Right ventricle myocardium superior (tissue), 1 donor: ENCODE measurements around the gene CACNA1D. TPM values are rescaled to one million over a fixed set of nuclear protein-coding genes. Genes with fewer than 3 reads are reported as not detected.
"Not testable (repeated sequence)": the region's sequence is repeated elsewhere in the genome, so short reads cannot be mapped to it uniquely, and the experiment has no call there.

ENCODE experiments used
- ATAC-seq: fragments of 200-7000 bp; cut with Tn5 transposase; one replicate; pipeline ENCODE4 v1.9.1; 2020; ENCODE audit warnings: mild to moderate bottlenecking; ENCODE audit not compliant: poor library complexity
- DNase-seq: peaks from one replicate; pipeline ENCODE4 v3.0.0-alpha.2; 2020
- intact Hi-C: fragments of 100-400 bp; cut with DNase I; formaldehyde crosslinking; loops from one replicate; pipeline ENCODE4 v1.11.2; 2022
- long read RNA-seq: library from polyadenylated mRNA; unstranded; transcript quantifications from one replicate; pipeline ENCODE4 v2.0.0, GENCODE V29; 2021
- total RNA-seq: library from RNA; stranded (reverse); fragmentation: NEBNext Ultra II Directional; extraction: Animal tissue kit (Norgen Biotek cat#: 25700); gene quantifications from one replicate; pipeline ENCODE4 v1.2.1, GENCODE V29; 2021
- donor health status: DM: no; HTN: yes; CAD: no; lungs with severe emphysema.

CACNA1D gene
- total RNA-seq = 0.78 TPM
- long read RNA-seq, partial matches to known transcripts = 1 of 1 reads
- long read RNA-seq, other reads (novel, unspliced or antisense) = 0 of 1 reads

DNA sequence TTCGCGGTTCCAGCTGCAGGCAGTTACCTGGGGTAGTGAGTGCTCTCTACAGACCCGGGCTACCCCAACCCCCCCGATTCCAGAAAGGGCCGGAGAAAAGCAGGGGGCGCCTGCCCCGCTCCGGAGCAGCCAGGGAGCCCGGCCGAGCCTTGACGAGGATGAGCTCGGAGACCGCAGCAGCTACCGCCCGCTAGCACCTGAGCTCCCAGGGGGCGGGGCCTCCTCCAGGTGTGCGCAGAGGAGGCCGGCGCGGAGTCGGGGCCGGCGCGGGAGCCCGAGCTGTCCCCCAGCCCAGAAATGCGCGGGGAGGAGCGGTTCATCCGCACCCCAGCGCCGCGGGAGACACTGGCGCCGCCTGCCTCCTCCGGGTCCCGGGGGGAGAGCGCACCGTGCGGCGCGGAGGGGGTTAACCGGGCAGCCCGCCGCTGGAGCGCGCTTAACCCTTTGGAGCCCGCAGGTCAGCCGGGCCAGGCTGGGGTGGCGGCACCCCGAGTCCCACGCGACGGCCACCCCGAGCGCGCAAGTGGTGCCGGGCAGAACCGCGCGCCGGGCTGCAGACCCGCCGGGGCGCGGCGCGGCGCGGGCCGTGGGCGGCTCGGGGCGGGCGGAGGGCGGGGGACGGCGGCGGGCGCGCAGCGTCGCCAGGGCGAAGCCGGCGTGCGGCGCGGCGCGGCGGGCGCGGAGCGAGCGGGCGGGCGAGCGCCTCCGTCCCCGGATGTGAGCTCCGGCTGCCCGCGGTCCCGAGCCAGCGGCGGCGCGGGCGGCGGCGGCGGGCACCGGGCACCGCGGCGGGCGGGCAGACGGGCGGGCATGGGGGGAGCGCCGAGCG, at the start of gene CACNA1D:
Gene CACNA1D, plus strand, starts transcription at position 649 of the 829 bp plus-strand sequence. CDS start 556 bp downstream, outside the sequence.
- ATAC-seq = peak; percentile 31

DNA sequence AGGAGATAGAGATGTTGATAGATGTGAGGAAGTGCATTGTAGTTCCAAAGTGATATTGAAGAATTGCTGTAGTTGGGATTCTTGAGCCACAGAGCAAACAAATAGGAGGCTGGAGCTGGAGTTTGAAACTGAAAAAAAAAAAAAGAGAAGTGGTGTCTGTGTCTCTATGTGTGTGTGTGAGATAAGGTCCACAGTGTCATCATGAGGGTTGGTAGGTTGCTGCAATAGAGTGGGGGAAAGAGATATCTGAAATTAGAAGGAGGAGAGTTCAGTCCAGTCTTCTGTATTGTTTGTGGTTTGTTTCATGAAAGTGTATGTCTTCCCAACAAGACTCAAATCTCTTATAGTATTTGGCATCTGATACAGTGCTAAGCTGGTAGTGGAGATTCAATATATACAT, 37.3 kb upstream of the CACNA1D start:
- ATAC-seq = no peak
- no peak for DNase-seq
- intact Hi-C loops = no loop called here

More for the DNA sequence above, at the start of gene CACNA1D:
- intact Hi-C loops = no loop called here
- no peak for DNase-seq

DNA sequence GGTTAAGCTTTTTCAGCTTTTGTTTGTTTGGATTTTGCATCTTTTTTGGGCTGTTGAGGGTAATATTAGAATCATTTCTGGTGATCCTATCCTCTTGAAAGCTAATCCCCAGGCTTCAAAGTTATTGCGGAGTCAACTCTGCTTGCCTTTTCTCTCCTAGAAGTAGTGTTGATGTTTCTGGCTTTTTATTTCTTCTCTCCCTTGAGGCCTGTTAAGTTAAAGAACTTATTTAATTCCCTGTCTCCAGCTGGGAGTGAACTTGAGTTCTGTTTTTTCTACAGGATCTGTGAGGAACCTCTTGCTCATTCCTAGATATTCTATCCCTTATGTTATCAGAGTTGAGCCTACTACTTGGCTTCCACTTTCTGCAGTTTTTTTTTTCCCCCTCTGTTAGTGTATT, 34.1 kb upstream of the CACNA1D start:
- intact Hi-C loops = no loop called here
- DNase-seq = no peak
- no peak for ATAC-seq

- ATAC-seq = no peak
- intact Hi-C loops = no loop called here
- DNase-seq = peak; percentile 40
Measured at GRCh38 chr3:53464424-53464823, 30.0 kb upstream of the CACNA1D start.

DNA sequence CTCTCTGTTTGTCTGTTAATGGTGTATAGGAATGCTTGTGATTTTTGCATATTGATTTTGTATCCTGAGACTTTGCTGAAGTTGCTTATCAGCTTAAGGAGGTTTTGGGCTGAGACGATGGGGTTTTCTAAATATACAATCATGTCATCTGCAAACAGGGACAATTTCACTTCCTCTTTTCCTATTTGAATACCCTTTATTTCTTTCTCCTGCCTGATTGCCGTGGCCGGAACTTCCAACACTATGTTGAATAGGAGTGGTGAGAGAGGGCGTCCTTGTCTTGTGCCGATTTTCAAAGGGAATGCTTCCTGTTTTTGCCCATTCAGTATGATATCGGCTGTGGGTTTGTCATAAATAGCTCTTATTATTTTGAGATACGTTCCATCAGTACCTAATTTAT, 24.7 kb upstream of the CACNA1D start:
- DNase-seq, ATAC-seq, intact Hi-C loops: not testable (repeated sequence)

- ATAC-seq = no peak
- DNase-seq = no peak
- intact Hi-C loops = no loop called here
Measured at GRCh38 chr3:53473422-53473821, 21.0 kb upstream of the CACNA1D start.

DNA sequence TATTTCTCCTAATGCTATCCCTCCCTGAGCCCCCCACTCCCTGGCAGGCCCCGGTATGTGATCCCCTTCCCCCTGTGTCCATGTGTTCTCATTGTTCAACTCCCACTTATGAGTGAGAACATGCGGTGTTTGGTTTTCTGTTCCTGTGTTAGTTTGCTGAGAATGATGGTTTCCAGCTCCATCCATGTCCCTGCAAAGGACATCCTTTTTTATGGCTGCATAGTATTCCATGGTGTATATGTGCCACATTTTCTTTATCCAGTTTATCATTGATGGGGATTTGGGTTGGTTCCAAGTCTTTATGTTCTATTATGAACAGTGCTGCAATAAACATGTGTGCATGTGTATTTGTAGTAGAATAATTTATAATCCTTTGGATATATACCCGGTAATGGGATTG, 18.0 kb upstream of the CACNA1D start:
- DNase-seq, ATAC-seq, intact Hi-C loops: not testable (repeated sequence)

- ATAC-seq, DNase-seq, intact Hi-C loops: not testable (repeated sequence)
Measured at GRCh38 chr3:53477689-53478088, 16.7 kb upstream of the CACNA1D start.

- no peak for ATAC-seq
- intact Hi-C loops = no loop called here
- DNase-seq = no peak
Measured at GRCh38 chr3:53478166-53478830, 16.1 kb upstream of the CACNA1D start.

DNA sequence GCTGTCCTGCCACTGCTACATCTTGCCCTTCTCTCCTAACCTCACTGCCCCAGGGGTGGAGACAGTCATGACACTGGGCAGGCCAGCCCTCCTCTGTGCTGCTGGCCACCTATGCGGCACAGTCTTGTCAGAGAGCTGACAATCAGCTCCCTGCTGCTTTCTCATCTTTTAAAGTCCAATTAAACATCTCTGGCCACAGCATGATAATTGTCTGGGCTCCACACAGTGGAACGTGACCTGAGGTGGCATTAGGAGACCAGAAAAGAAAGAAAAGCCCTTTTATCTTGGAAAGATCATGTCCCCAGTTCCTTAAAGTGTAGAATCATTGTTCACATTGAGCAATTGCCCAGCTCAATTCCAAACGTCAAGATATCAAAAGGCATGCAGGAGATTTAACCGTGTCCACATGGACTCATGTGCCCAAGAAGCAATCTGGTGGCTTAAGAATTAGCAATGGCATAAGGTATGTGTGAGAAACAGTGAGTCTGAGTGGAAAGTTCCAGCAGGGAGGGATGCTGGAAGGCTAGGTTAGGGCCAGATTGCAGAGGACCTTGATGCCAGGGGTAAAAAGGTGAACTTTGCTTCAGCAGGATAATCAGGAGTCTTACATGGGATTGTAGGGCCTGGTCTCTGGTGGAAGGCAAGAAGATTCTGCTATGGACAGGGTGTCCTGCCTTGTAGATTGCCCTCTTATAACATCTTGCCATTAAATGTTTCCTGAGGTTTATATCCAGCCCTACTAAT, 15.3 kb upstream of the CACNA1D start:
- ATAC-seq (no peak), DNase-seq (no peak)
- intact Hi-C loops = no loop called here

- ATAC-seq (no peak), DNase-seq (no peak)
- intact Hi-C loops = no loop called here
Measured at GRCh38 chr3:53482227-53482626, 12.2 kb upstream of the CACNA1D start.

GRCh38 chr3:53483821-53484220, 10.6 kb upstream of the CACNA1D start:
- ATAC-seq (no peak), DNase-seq (no peak)
- intact Hi-C loops = no loop called here

DNA sequence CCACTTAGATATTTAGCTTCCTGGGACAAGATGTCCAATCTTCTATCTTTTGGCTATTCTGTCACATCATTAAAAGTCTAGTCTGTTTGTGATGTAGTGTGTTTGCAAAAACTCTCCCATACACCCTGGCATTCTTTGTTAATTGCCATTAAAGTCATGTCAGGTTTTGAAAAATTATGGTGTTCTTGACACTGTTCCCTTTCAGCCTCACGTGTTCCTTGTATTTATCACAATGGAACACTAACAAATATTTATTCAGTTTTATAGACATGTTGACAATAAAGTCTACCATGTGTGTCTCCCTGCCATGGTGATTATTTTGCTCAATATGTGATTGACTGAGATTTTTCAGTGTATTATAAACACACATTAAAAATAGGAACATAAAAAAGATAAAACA, 9.4 kb upstream of the CACNA1D start:
- intact Hi-C loops = no loop called here
- DNase-seq (no peak), ATAC-seq (no peak)

GRCh38 chr3:53485675-53486403, 8.6 kb upstream of the CACNA1D start:
- ATAC-seq (no peak), DNase-seq (no peak)
- intact Hi-C loops = no loop called here

DNA sequence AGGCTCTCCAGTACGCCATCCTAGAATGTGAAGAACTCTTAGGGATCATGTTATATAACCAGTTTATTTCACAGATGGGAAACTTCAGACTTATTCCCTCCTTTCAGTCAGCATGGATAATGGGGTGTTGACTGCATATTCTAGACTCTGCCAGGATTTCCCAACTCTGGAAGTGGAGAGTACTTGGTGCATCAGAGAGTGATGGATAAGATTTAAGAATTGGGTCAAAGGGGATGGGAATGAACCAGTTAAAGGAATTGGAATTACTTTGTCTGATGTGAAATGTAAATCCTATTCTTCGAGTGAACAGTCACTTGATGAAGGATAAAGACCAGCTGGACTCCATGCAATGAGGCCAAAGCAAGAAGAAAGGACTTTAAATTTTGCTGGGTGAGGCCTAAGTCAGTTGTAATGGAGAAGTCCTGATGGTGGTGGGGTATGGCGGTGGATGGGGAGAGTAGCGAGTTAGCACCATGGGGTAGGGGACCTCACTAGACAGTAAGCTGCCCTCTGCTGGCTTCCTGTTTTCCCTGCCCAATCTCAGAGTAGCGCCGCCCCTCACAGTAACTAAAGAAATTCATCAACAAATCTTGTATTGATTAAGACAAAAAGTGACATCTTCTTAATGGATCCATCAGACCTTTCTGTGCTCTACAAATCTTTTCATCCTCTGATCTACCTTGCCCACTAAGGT, 7.3 kb upstream of the CACNA1D start:
- DNase-seq (no peak), ATAC-seq (no peak)
- intact Hi-C loops = no loop called here

DNA sequence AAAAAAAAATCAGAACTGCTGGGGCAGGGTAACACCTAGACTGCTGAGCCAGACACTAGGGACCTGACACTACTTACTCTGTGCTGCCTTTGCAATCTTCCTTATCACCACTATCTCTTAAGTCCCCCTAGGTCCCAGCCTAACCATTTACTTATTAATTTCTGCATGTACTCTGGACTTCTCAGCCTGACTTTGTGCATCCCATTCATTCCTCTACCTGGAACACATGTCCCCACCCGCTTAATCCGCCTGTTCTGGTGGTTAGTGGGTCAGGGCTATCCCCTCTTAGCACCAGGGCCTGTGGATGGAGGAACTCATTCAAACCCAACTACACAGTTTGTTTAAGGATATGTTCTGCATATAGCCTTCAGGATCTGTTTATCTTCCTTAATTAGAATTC, 5.0 kb upstream of the CACNA1D start:
- no peak for DNase-seq

DNA sequence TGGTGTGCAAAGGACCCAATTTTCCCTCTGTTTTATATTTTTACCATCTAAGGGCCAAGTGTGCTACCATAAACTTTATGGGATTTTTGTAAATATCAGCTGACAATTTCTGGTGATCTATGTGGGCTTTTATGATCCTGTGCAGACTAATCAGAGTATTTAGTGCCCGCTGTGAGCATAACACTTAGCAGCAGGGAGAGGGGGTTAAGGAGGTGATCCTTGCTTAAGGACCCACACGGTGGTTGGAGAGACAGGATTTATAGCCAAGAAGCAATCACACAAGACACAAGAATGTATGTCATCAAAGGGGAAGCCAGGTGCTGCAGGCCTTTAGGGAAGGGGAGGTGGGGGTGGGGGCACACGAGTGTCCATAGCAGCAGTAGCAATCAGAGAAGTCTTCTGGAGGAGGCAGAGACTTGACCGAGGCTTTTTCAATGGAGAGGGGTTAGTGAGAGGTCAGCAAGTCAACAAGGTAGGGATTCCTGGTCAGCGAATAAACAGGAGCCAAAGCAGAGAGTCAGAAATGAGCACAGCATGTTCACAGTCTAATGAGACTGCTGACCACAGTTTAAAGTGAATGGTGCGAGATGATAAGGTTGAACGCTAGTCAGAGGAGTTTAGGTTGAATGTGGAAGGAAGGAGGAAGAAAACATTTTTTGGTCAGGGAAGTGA, 4.5 kb upstream of the CACNA1D start:
- intact Hi-C loops = no loop called here
- ATAC-seq = no peak

More for the DNA sequence above, 5.0 kb upstream of the CACNA1D start:
- no peak for ATAC-seq
- intact Hi-C loops = no loop called here

More for the DNA sequence above, 4.5 kb upstream of the CACNA1D start:
- DNase-seq = no peak
